ENCODE results near the gene MFAP4.

MFAP4 gene

GRCh38 chr17:19372011-19372370 lies 15.0 kb downstream of the MFAP4 start:
- Histone ChIP-seq H3K79me1 (replicated peaks; ENCODE audit: low read length, poor library complexity, severe bottlenecking) (peaks cover 10% of the 10 kb centered on the region), H4K8ac (ENCODE audit: low read length) (no peak overlapping the region), H2BK15ac (ENCODE audit: low read depth, poor library complexity, severe bottlenecking) (peak overlapping the region; percentile 71), H3K4me1 (ENCODE audit: control insufficient read depth, insufficient read depth, low read depth, low read length) (no peaks in the 10 kb centered on the region), H3K9me3 (ENCODE audit: control insufficient read depth, low read length) (no peaks in the 10 kb centered on the region), H2BK120ac (ENCODE audit: low read depth, low read length) (no peak overlapping the region), H2AK5ac (ENCODE audit: low read length, severe bottlenecking) (no peak overlapping the region), H2BK5ac (ENCODE audit: low read depth, low read length, poor library complexity, severe bottlenecking) (no peak overlapping the region), H2BK12ac (ENCODE audit: low read length in 2 of 2) (no peak overlapping the region), H3K18ac (ENCODE audit: low read depth in 1 of 2, low read length in 2 of 2) (no peak overlapping the region), H3K4ac (ENCODE audit: low read depth in 1 of 2, low read length in 2 of 2) (no peak overlapping the region), H3K36me3 (ENCODE audit: control insufficient read depth in 1 of 2, insufficient read depth in 2 of 2, low read depth in 1 of 2, low read length in 2 of 2) (peaks cover 5 to 6% of the 10 kb centered on the region in 2 experiments), H3K4me3 (ENCODE audit: insufficient read depth in 1 of 2, low read depth in 1 of 2, low read length in 2 of 2) (no peak overlapping the region), H3K27ac (ENCODE audit: low read length, poor library complexity, severe bottlenecking) (no peak overlapping the region), H3K4me2 (ENCODE audit: low read length, poor library complexity, severe bottlenecking) (no peak overlapping the region), H3K27me3 (ENCODE audit: control insufficient read depth in 1 of 2, insufficient read depth in 1 of 2, low read length in 2 of 2) (no peaks in the 10 kb centered on the region), H3K9ac (ENCODE audit: low read length) (no peak overlapping the region), H3K23ac (ENCODE audit: low read length in 2 of 2) (no peak overlapping the region), H2AFZ (ENCODE audit: low read depth, low read length) (no peak overlapping the region), H4K91ac (ENCODE audit: low read length) (no peak overlapping the region), H3K14ac (ENCODE audit: low read length in 2 of 2) (no peak overlapping the region)
- WGBS, result 93% methylated on average over 9 of the region's 9 CpGs
- DNase-seq, result no peak

- no peak overlapping the region for H2AFZ ChIP-seq (ENCODE audit: low read depth, low read length)
- H3K14ac ChIP-seq (ENCODE audit: low read length in 2 of 2), result no peak overlapping the region
- WGBS, result 92% methylated on average over 6 of the region's 7 CpGs
- peaks cover 10% of the 10 kb centered on the region for H3K79me1 ChIP-seq (replicated peaks; ENCODE audit: low read length, poor library complexity, severe bottlenecking)
- H3K4me3 ChIP-seq (ENCODE audit: insufficient read depth in 1 of 2, low read depth in 1 of 2, low read length in 2 of 2), result no peak overlapping the region
- H2AK5ac ChIP-seq (ENCODE audit: low read length, severe bottlenecking), result no peak overlapping the region
- no peak overlapping the region for H3K9ac ChIP-seq (ENCODE audit: low read length)
- H4K91ac ChIP-seq (ENCODE audit: low read length), result no peak overlapping the region
- H3K23ac ChIP-seq (ENCODE audit: low read length in 2 of 2), result no peak overlapping the region
- H3K4me1 ChIP-seq (ENCODE audit: control insufficient read depth, insufficient read depth, low read depth, low read length), result no peaks in the 10 kb centered on the region
- H2BK12ac ChIP-seq (ENCODE audit: low read length in 2 of 2), result peak overlapping the region in 1 of 2 experiments; percentile 52
- no peaks in the 10 kb centered on the region for H3K27me3 ChIP-seq (ENCODE audit: control insufficient read depth in 1 of 2, insufficient read depth in 1 of 2, low read length in 2 of 2)
- H3K27ac ChIP-seq (ENCODE audit: low read length, poor library complexity, severe bottlenecking), result no peak overlapping the region
- H3K36me3 ChIP-seq (ENCODE audit: control insufficient read depth in 1 of 2, insufficient read depth in 2 of 2, low read depth in 1 of 2, low read length in 2 of 2), result peaks cover 5 to 6% of the 10 kb centered on the region in 2 experiments
- H3K4ac ChIP-seq (ENCODE audit: low read depth in 1 of 2, low read length in 2 of 2), result no peak overlapping the region
- no peak for DNase-seq
- no peak overlapping the region for H2BK5ac ChIP-seq (ENCODE audit: low read depth, low read length, poor library complexity, severe bottlenecking)
- no peaks in the 10 kb centered on the region for H3K9me3 ChIP-seq (ENCODE audit: control insufficient read depth, low read length)
- H3K18ac ChIP-seq (ENCODE audit: low read depth in 1 of 2, low read length in 2 of 2), result no peak overlapping the region
- no peak overlapping the region for H4K8ac ChIP-seq (ENCODE audit: low read length)
- H2BK120ac ChIP-seq (ENCODE audit: low read depth, low read length), result no peak overlapping the region
- H2BK15ac ChIP-seq (ENCODE audit: low read depth, poor library complexity, severe bottlenecking), result no peak overlapping the region
- H3K4me2 ChIP-seq (ENCODE audit: low read length, poor library complexity, severe bottlenecking), result no peak overlapping the region
These were observed 15.6 kb downstream of the MFAP4 start for GRCh38 chr17:19371259-19372010.

GRCh38 chr17:19370493-19370960 lies 16.5 kb downstream of the MFAP4 start:
- WGBS, result 65% methylated on average over 7 of the region's 7 CpGs
- Histone ChIP-seq H2AFZ (ENCODE audit: low read depth, low read length) (no peak overlapping the region), H2BK15ac (ENCODE audit: low read depth, poor library complexity, severe bottlenecking) (peak overlapping the region; percentile 12), H4K91ac (ENCODE audit: low read length) (peak overlapping the region; percentile 55), H3K27ac (ENCODE audit: low read length, poor library complexity, severe bottlenecking) (no peak overlapping the region), H4K8ac (ENCODE audit: low read length) (no peak overlapping the region), H3K9me3 (ENCODE audit: control insufficient read depth, low read length) (no peaks in the 10 kb centered on the region), H2BK12ac (ENCODE audit: low read length in 2 of 2) (no peak overlapping the region), H3K18ac (ENCODE audit: low read depth in 1 of 2, low read length in 2 of 2) (no peak overlapping the region), H3K9ac (ENCODE audit: low read length) (no peak overlapping the region), H3K4me3 (ENCODE audit: insufficient read depth in 1 of 2, low read depth in 1 of 2, low read length in 2 of 2) (no peak overlapping the region), H3K23ac (ENCODE audit: low read length in 2 of 2) (no peak overlapping the region), H3K79me1 (replicated peaks; ENCODE audit: low read length, poor library complexity, severe bottlenecking) (peaks cover 6% of the 10 kb centered on the region), H3K4ac (ENCODE audit: low read depth in 1 of 2, low read length in 2 of 2) (no peak overlapping the region), H2AK5ac (ENCODE audit: low read length, severe bottlenecking) (no peak overlapping the region), H3K4me2 (ENCODE audit: low read length, poor library complexity, severe bottlenecking) (no peak overlapping the region), H3K4me1 (ENCODE audit: control insufficient read depth, insufficient read depth, low read depth, low read length) (no peaks in the 10 kb centered on the region), H3K27me3 (ENCODE audit: control insufficient read depth in 1 of 2, insufficient read depth in 1 of 2, low read length in 2 of 2) (no peaks in the 10 kb centered on the region), H2BK120ac (ENCODE audit: low read depth, low read length) (no peak overlapping the region), H3K14ac (ENCODE audit: low read length in 2 of 2) (no peak overlapping the region), H3K36me3 (ENCODE audit: control insufficient read depth in 1 of 2, insufficient read depth in 2 of 2, low read depth in 1 of 2, low read length in 2 of 2) (peaks cover 5 to 6% of the 10 kb centered on the region in 2 experiments), H2BK5ac (ENCODE audit: low read depth, low read length, poor library complexity, severe bottlenecking) (no peak overlapping the region)
- DNase-seq, result no peak

GRCh38 chr17:19369846-19370492 lies 17.0 kb downstream of the MFAP4 start:
- Histone ChIP-seq H2BK5ac (ENCODE audit: low read depth, low read length, poor library complexity, severe bottlenecking) (no peak overlapping the region), H4K91ac (ENCODE audit: low read length) (no peak overlapping the region), H3K14ac (ENCODE audit: low read length in 2 of 2) (no peak overlapping the region), H3K9me3 (ENCODE audit: control insufficient read depth, low read length) (no peaks in the 10 kb centered on the region), H3K27ac (ENCODE audit: low read length, poor library complexity, severe bottlenecking) (no peak overlapping the region), H3K23ac (ENCODE audit: low read length in 2 of 2) (no peak overlapping the region), H3K4ac (ENCODE audit: low read depth in 1 of 2, low read length in 2 of 2) (no peak overlapping the region), H3K27me3 (ENCODE audit: control insufficient read depth in 1 of 2, insufficient read depth in 1 of 2, low read length in 2 of 2) (no peaks in the 10 kb centered on the region), H3K9ac (ENCODE audit: low read length) (no peak overlapping the region), H2BK120ac (ENCODE audit: low read depth, low read length) (no peak overlapping the region), H3K79me1 (replicated peaks; ENCODE audit: low read length, poor library complexity, severe bottlenecking) (peaks cover 5% of the 10 kb centered on the region), H4K8ac (ENCODE audit: low read length) (peak overlapping the region; percentile 60), H3K4me1 (ENCODE audit: control insufficient read depth, insufficient read depth, low read depth, low read length) (peaks cover under 1% of the 10 kb centered on the region), H3K4me2 (ENCODE audit: low read length, poor library complexity, severe bottlenecking) (no peak overlapping the region), H3K36me3 (ENCODE audit: control insufficient read depth in 1 of 2, insufficient read depth in 2 of 2, low read depth in 1 of 2, low read length in 2 of 2) (peaks cover 5 to 6% of the 10 kb centered on the region in 2 experiments), H3K18ac (ENCODE audit: low read depth in 1 of 2, low read length in 2 of 2) (no peak overlapping the region), H2AFZ (ENCODE audit: low read depth, low read length) (no peak overlapping the region), H3K4me3 (ENCODE audit: insufficient read depth in 1 of 2, low read depth in 1 of 2, low read length in 2 of 2) (no peak overlapping the region), H2AK5ac (ENCODE audit: low read length, severe bottlenecking) (no peak overlapping the region), H2BK12ac (ENCODE audit: low read length in 2 of 2) (no peak overlapping the region), H2BK15ac (ENCODE audit: low read depth, poor library complexity, severe bottlenecking) (no peak overlapping the region)
- DNase-seq, result no peak
- 95% methylated on average over 12 of the region's 12 CpGs for WGBS

All from mesenchymal stem cell (in vitro differentiated cells and primary cell).